ENCODE measurements around the gene TLL1.

The TLL1 gene

DNA sequence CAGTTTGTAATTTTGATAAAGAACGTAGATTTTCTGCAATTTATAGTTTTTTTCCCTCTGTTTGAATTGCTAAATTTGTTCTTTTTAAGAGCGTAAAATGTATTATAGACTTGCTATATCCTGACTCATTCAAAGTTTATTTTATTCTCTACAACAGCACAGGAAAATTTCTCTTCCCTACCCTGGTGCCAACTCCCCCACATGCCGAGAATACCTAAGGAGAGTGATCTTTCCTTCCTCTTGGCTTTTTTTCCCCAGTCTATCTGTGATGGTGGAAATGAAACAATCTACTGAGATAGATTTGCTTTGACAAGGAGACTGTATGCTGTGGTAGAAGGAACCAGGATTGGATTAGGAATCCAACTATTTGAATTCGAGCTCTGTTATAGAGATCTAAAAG is 271.6 kb downstream of the TLL1 start:
- H3K4me2 ChIP-seq (ENCODE audit: low read length) = no peak overlapping the region
- no peak overlapping the region for H3K9ac ChIP-seq
- no peak overlapping the region for H3K27ac ChIP-seq
- H3K36me3 ChIP-seq (ENCODE audit: control insufficient read depth, insufficient read depth, low read length) = no peaks in the 10 kb centered on the region
- no peaks in the 10 kb centered on the region for H3K79me2 ChIP-seq
- H3K9me3 ChIP-seq (ENCODE audit: control insufficient read depth, low read length) = no peaks in the 10 kb centered on the region
- H2AFZ ChIP-seq = no peak overlapping the region
- H3K4me3 ChIP-seq (ENCODE audit: low read depth, low read length) = no peak overlapping the region
- no peaks in the 10 kb centered on the region for H3K4me1 ChIP-seq
- no peaks in the 10 kb centered on the region for H3K27me3 ChIP-seq (ENCODE audit: control insufficient read depth, insufficient read depth, low read length)
- TF ChIP-seq, protein P1, sequence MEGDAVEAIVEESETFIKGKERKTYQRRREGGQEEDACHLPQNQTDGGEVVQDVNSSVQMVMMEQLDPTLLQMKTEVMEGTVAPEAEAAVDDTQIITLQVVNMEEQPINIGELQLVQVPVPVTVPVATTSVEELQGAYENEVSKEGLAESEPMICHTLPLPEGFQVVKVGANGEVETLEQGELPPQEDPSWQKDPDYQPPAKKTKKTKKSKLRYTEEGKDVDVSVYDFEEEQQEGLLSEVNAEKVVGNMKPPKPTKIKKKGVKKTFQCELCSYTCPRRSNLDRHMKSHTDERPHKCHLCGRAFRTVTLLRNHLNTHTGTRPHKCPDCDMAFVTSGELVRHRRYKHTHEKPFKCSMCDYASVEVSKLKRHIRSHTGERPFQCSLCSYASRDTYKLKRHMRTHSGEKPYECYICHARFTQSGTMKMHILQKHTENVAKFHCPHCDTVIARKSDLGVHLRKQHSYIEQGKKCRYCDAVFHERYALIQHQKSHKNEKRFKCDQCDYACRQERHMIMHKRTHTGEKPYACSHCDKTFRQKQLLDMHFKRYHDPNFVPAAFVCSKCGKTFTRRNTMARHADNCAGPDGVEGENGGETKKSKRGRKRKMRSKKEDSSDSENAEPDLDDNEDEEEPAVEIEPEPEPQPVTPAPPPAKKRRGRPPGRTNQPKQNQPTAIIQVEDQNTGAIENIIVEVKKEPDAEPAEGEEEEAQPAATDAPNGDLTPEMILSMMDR (IDR thresholded peaks at IDR 0.05) = no peak

DNA sequence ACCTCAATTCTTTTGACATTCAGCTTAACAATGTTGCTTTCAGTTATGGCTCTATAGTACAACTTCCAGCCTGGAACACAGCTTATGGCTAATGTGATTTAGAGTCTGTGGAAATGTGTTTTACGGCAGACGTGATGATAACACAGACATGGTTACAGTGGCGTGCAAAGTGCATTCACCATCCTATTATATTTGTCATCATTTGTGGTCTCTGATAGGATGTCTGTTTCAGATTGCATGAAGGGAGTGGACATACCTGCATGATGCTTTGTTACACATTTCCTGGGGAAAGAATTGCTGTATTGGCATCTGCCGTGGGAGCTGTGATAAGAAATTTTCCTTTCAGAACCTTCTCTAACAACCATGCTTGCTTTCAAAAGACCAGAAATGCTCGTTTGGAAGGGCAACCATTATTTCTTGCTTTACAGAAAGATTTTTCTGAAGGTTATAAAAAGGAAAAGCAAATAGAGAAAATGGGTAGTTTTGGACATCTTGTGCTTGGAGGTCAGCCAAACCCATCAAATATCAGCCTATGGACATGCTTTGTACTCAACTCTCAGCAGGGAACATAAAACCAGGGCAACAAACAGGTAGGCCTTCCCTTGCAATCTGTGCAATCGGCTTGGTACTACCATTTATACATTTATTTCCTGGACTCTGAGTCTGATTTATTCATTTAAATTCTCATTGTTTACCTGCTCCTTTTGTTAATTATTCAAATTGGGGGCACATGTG is 273.9 kb downstream of the TLL1 start:
- TF ChIP-seq, protein P1 (IDR thresholded peaks at IDR 0.05) = no peak
- Histone ChIP-seq H3K4me1 (no peaks in the 10 kb centered on the region), H3K9ac (no peak overlapping the region), H3K4me2 (ENCODE audit: low read length) (no peak overlapping the region), H3K9me3 (ENCODE audit: control insufficient read depth, low read length) (no peaks in the 10 kb centered on the region), H3K79me2 (no peaks in the 10 kb centered on the region), H3K36me3 (ENCODE audit: control insufficient read depth, insufficient read depth, low read length) (no peaks in the 10 kb centered on the region), H2AFZ (no peak overlapping the region), H3K4me3 (ENCODE audit: low read depth, low read length) (no peak overlapping the region), H3K27ac (no peak overlapping the region), H3K27me3 (ENCODE audit: control insufficient read depth, insufficient read depth, low read length) (no peaks in the 10 kb centered on the region)
